ENCODE measurements around the gene ASB18. TPM values are rescaled to one million over a fixed set of nuclear protein-coding genes. Genes with fewer than 3 reads are reported as not detected.

ASB18 gene
- total and polyA plus RNA-seq, 2 of the 4 experiments (the other 2 are of a cell fraction): not detected

GRCh38 chr2:236195726-236196125 lies 68.5 kb downstream of the ASB18 start:
- Histone ChIP-seq H3K23ac (ENCODE audit: low read depth, low read length) (no peak overlapping the region), H4K8ac (ENCODE audit: low read depth in 2 of 2, low read length in 2 of 2) (no peak overlapping the region), H3K4me3 (ENCODE audit: insufficient read depth, low read depth, low read length) (no peak overlapping the region), H4K20me1 (ENCODE audit: insufficient read depth, low read length) (no peaks in the 10 kb centered on the region), H3K18ac (ENCODE audit: low read depth, low read length) (no peak overlapping the region), H2BK5ac (ENCODE audit: low read depth, low read length, poor library complexity, severe bottlenecking) (no peak overlapping the region), H2BK120ac (ENCODE audit: low read depth, low read length) (no peak overlapping the region), H2AFZ (replicated peaks; ENCODE audit: low read length, poor library complexity) (no peak overlapping the region), H3K36me3 (ENCODE audit: control insufficient read depth, insufficient read depth, low read length) (no peaks in the 10 kb centered on the region), H3K56ac (ENCODE audit: extremely low read depth, insufficient read depth, low read length) (no peak overlapping the region), H2BK15ac (ENCODE audit: low read depth, low read length) (no peak overlapping the region), H2AK5ac (ENCODE audit: low read depth, low read length) (no peak overlapping the region), H3K4me2 (ENCODE audit: low read depth, low read length) (no peak overlapping the region), H3K27me3 (ENCODE audit: control insufficient read depth, insufficient read depth, low read length) (peaks cover 17% of the 10 kb centered on the region), H4K91ac (ENCODE audit: insufficient read depth, low read depth, low read length) (no peak overlapping the region), H3K9me1 (ENCODE audit: insufficient read depth, low read length) (no peaks in the 10 kb centered on the region), H2AK9ac (replicated peaks; ENCODE audit: low read depth, low read length, poor library complexity) (no peak overlapping the region), H3K79me1 (ENCODE audit: low read depth in 1 of 2, low read length in 2 of 2) (no peaks in the 10 kb centered on the region), H3K9ac (ENCODE audit: low read depth, low read length) (no peak overlapping the region), H3K27ac (ENCODE audit: insufficient read depth, low read length) (no peak overlapping the region), H4K5ac (ENCODE audit: low read depth, low read length) (no peak overlapping the region), H3K4me1 (ENCODE audit: control insufficient read depth, insufficient read depth, low read length) (no peaks in the 10 kb centered on the region), H3K14ac (replicated peaks; ENCODE audit: low read depth, low read length) (no peak overlapping the region), H3K9me3 (ENCODE audit: control insufficient read depth, insufficient read depth, low read length) (no peaks in the 10 kb centered on the region), H2BK20ac (ENCODE audit: low read depth, low read length) (no peak overlapping the region), H3K4ac (ENCODE audit: low read depth, low read length) (no peak overlapping the region)
- ATAC-seq (ENCODE audit: low read depth) (no peak), DNase-seq (no peak)
- TF ChIP-seq POLR2A (IDR thresholded peaks at IDR 0.05; ENCODE audit: low read depth, low read length) (no peak), FOS (IDR thresholded peaks at IDR 0.05; ENCODE audit: low read depth, low read length) (no peak), SMC3 (IDR thresholded peaks at IDR 0.05; ENCODE audit: low read depth, low read length) (no peak), RFX5 (IDR thresholded peaks at IDR 0.05; ENCODE audit: low read depth, low read length) (no peak), CEBPB (IDR thresholded peaks at IDR 0.05; ENCODE audit: low read depth, low read length) (no peak), BHLHE40 (IDR thresholded peaks at IDR 0.05; ENCODE audit: low read depth, low read length) (no peak), MAFK (IDR thresholded peaks at IDR 0.05; ENCODE audit: low read depth, low read length) (no peak), NFE2L2 (IDR thresholded peaks at IDR 0.05; ENCODE audit: low read depth, low read length) (no peak), RAD21 (IDR thresholded peaks at IDR 0.05; ENCODE audit: low read length) (no peak)
- TF ChIP-seq, protein P1, sequence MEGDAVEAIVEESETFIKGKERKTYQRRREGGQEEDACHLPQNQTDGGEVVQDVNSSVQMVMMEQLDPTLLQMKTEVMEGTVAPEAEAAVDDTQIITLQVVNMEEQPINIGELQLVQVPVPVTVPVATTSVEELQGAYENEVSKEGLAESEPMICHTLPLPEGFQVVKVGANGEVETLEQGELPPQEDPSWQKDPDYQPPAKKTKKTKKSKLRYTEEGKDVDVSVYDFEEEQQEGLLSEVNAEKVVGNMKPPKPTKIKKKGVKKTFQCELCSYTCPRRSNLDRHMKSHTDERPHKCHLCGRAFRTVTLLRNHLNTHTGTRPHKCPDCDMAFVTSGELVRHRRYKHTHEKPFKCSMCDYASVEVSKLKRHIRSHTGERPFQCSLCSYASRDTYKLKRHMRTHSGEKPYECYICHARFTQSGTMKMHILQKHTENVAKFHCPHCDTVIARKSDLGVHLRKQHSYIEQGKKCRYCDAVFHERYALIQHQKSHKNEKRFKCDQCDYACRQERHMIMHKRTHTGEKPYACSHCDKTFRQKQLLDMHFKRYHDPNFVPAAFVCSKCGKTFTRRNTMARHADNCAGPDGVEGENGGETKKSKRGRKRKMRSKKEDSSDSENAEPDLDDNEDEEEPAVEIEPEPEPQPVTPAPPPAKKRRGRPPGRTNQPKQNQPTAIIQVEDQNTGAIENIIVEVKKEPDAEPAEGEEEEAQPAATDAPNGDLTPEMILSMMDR (conservative IDR thresholded peaks at IDR 0.05; ENCODE audit: low read depth, low read length): no peak
- dilution Hi-C loops (cut with HindIII; ENCODE audit: low sequenced_read_pairs, unreplicated experiment) (loop anchor here (25.0 kb wide), 1 partner anchor 408 kb away; no protein-coding TSS in a partner anchor), intact Hi-C loops (cut with micrococcal nuclease) (no loop called here), in situ Hi-C loops (cut with MboI; ENCODE audit: low sequenced_read_pairs) (no loop called here)
- BruUV-seq (replicated peaks): no TSS peak
- WGBS, 2 experiments (ENCODE audit: extremely low coverage in 2 of 2, insufficient read length in 1 of 2): 70% methylated on average over 11 of the region's 12 CpGs; no CpG with 5 or more reads in 1 of the 2 experiments
- ChIA-PET POLR2A (ENCODE audit: unreplicated experiment) (no interaction called here), CTCF (interaction anchor here (0.8 kb wide), 1 partner anchor 17 kb away, joined by 3 read pairs; no protein-coding TSS in a partner anchor)
